ENCODE results near the gene SLC48A1. TPM values are rescaled to one million over a fixed set of nuclear protein-coding genes. Genes with fewer than 3 reads are reported as not detected.

SLC48A1 gene
- total RNA-seq, 1 experiment from 2014 or later, result 20.0 TPM

- no peak for TF ChIP-seq YY1 (IDR thresholded peaks at IDR 0.05; ENCODE audit: extremely low read depth, insufficient replicate concordance, low read depth, low read length)
- TF ChIP-seq REST (IDR thresholded peaks at IDR 0.05; ENCODE audit: low read depth), result no peak
- no peak for TF ChIP-seq ATF3 (IDR thresholded peaks at IDR 0.05)
- TF ChIP-seq EZH2phosphoT487 (IDR thresholded peaks at IDR 0.05; ENCODE audit: borderline replicate concordance), result no peak
- TF ChIP-seq POLR2AphosphoS5 (IDR thresholded peaks at IDR 0.05; ENCODE audit: low read depth, low read length), result no peak
- no peak for TF ChIP-seq EZH2 (IDR thresholded peaks at IDR 0.05)
- no peak for TF ChIP-seq FOSL1 (IDR thresholded peaks at IDR 0.05; ENCODE audit: low read depth)
- no peak for TF ChIP-seq CTCF (IDR thresholded peaks at IDR 0.05 in 2 of 3, conservative IDR thresholded peaks at IDR 0.05 in 1 of 3; ENCODE audit: borderline replicate concordance in 1 of 3, insufficient read depth in 1 of 3, low read depth in 2 of 3, low read length in 2 of 3)
- TF ChIP-seq ZBTB33 (IDR thresholded peaks at IDR 0.05; ENCODE audit: extremely low read depth, insufficient replicate concordance, low read length), result no peak
- TF ChIP-seq SRF (IDR thresholded peaks at IDR 0.05; ENCODE audit: low read depth), result no peak
- no peak for TF ChIP-seq ELF1 (IDR thresholded peaks at IDR 0.05; ENCODE audit: borderline replicate concordance, low read depth)
- no peak for TF ChIP-seq TCF7L2 (IDR thresholded peaks at IDR 0.05; ENCODE audit: borderline replicate concordance, extremely low read depth, insufficient read depth, insufficient read length)
- RAD21 ChIA-PET (ENCODE audit: low non-redundant PET in 1 of 2, low total read pairs in 2 of 2, uncharacterized antibody in 2 of 2, unreplicated experiment in 2 of 2), result interaction anchor here (0.8 to 4.4 kb wide), 2 partner anchors 25 to 27 kb away, joined by 3 to 61 read pairs; no protein-coding TSS in a partner anchor
Observed at GRCh38 chr12:47769234-47770085, 3.6 kb upstream of the SLC48A1 start.

More at GRCh38 chr12:47769234-47770085, 3.6 kb upstream of the SLC48A1 start:
- Histone ChIP-seq H3K4me2 (ENCODE audit: low read length) (peak overlapping the region; percentile 60; the same call in 1 of the 2 replicates), H3K9me2 (ENCODE audit: insufficient read depth) (no peaks in the 10 kb centered on the region), H3K9ac (ENCODE audit: low read length) (no peak overlapping the region), H3K27me3 (ENCODE audit: insufficient read depth, low read length) (no peaks in the 10 kb centered on the region), H3K4me1 (ENCODE audit: control insufficient read depth in 1 of 2, insufficient read depth in 2 of 2, low read length in 2 of 2) (peaks cover 15 to 36% of the 10 kb centered on the region in 2 experiments), H3K4me3 (replicated peaks in 1 of 2; ENCODE audit: low read depth in 1 of 2, low read length in 2 of 2) (no peak overlapping the region), H3K36me3 (ENCODE audit: control insufficient read depth in 1 of 2, insufficient read depth in 2 of 2, low read length in 2 of 2) (no peaks in the 10 kb centered on the region), H4K20me1 (ENCODE audit: insufficient read depth) (no peaks in the 10 kb centered on the region), H2AFZ (ENCODE audit: low read depth, low read length, poor library complexity, severe bottlenecking) (no peak overlapping the region), H3K79me2 (ENCODE audit: insufficient read depth, low read length) (peaks cover 8% of the 10 kb centered on the region), H3K9me3 (ENCODE audit: control insufficient read depth in 1 of 2, insufficient read depth in 1 of 2, low read depth in 1 of 2, low read length in 2 of 2) (no peaks in the 10 kb centered on the region), H3K27ac (ENCODE audit: low read depth, low read length) (no peak overlapping the region)
- CTCF ChIA-PET, result interaction anchor here (1.1 to 6.4 kb wide), 4 partner anchors 8 to 27 kb away, joined by 3 to 197 read pairs (median 18); partner anchors contain the start of gene RAPGEF3
- intact Hi-C loops (cut with micrococcal nuclease), result loop anchor here (10.0 kb wide), 1 partner anchor 735 kb away; no protein-coding TSS in a partner anchor
- no TSS peak for BruUV-seq (replicated peaks)
- POLR2A ChIA-PET, result no interaction called here
- ATAC-seq (no peak), DNase-seq (ENCODE audit: low read depth, low spot score) (no peak)
